Measurements from ENCODE around the gene SLC25A21. TPM values are rescaled to one million over a fixed set of nuclear protein-coding genes. Genes with fewer than 3 reads are reported as not detected.
"Not testable (repeated sequence)": the region's sequence is repeated elsewhere in the genome, so short reads cannot be mapped to it uniquely, and the experiment has no call there.

Gene SLC25A21
- total RNA-seq, 2 experiments from 2014 or later, result not detected

- Mint-ChIP-seq H3K4me3 (no peak overlapping the region), H3K9me3 (peaks cover 13% of the 10 kb centered on the region), H3K27me3 (no peaks in the 10 kb centered on the region), H3K4me1 (no peaks in the 10 kb centered on the region), H3K36me3 (ENCODE audit: low read depth) (no peaks in the 10 kb centered on the region), H3K27ac (no peak overlapping the region)
- CTCF ChIA-PET, result no interaction called here
- no peak for DNase-seq
- POLR2A ChIA-PET, result no interaction called here
These were observed 88.8 kb downstream of the SLC25A21 start for GRCh38 chr14:37083599-37083998.

DNA sequence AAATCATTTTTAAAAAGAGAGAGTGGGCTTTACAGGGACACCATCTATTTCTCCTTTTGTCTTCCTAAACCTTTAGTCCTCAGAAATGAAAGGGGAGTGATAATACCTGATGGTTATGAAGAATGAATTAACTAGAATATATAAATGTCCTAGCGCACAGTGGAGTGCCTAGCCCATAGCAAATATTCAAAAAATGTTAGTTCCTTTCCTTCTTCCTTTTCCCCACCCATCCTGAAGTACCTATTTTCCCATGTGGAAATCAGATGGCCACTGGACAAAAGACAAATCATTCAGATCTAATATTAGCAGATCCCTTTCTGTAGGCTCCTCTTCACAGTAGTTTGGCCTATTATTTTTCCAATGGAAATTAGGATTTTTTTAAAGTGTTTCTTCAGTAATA, 90.0 kb downstream of the SLC25A21 start:
- H3K27me3 Mint-ChIP-seq, result no peaks in the 10 kb centered on the region
- H3K27ac Mint-ChIP-seq, result no peak overlapping the region
- H3K4me1 Mint-ChIP-seq, result no peaks in the 10 kb centered on the region
- no peak for DNase-seq
- no peaks in the 10 kb centered on the region for H3K36me3 Mint-ChIP-seq (ENCODE audit: low read depth)
- CTCF ChIA-PET, result no interaction called here
- H3K4me3 Mint-ChIP-seq, result no peak overlapping the region
- POLR2A ChIA-PET, result no interaction called here
- H3K9me3 Mint-ChIP-seq, result peaks cover 13% of the 10 kb centered on the region

DNA sequence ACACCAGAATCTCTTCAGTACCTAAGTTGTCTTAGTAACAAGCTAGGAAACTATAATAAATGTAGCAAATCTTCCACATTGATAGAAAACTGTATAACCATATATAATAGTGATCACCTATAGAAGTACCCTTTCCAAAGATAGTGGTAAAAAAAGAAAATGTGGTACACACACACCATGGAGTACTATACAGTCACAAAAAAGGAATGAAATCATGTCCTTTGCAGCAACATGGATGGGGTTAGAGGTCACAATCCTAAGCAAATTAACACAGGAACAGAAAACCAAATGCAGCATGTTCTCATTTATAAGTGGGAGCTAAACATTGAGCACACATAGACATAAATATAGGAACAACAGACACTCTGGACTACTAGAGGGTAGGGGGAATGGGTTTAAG, 90.5 kb downstream of the SLC25A21 start:
- H3K36me3 Mint-ChIP-seq (ENCODE audit: low read depth), result no peaks in the 10 kb centered on the region
- CTCF ChIA-PET, result no interaction called here
- POLR2A ChIA-PET, result no interaction called here
- no peaks in the 10 kb centered on the region for H3K4me1 Mint-ChIP-seq
- H3K9me3 Mint-ChIP-seq, result peaks cover 13% of the 10 kb centered on the region
- no peak for DNase-seq
- H3K27ac Mint-ChIP-seq, result no peak overlapping the region
- no peaks in the 10 kb centered on the region for H3K27me3 Mint-ChIP-seq
- H3K4me3 Mint-ChIP-seq, result no peak overlapping the region

GRCh38 chr14:37081218-37081617, 91.2 kb downstream of the SLC25A21 start:
- no peak for DNase-seq
- no peaks in the 10 kb centered on the region for H3K27me3 Mint-ChIP-seq
- H3K36me3 Mint-ChIP-seq (ENCODE audit: low read depth), result no peaks in the 10 kb centered on the region
- no peaks in the 10 kb centered on the region for H3K4me1 Mint-ChIP-seq
- POLR2A ChIA-PET, result no interaction called here
- no peak overlapping the region for H3K27ac Mint-ChIP-seq
- CTCF ChIA-PET, result no interaction called here
- no peak overlapping the region for H3K4me3 Mint-ChIP-seq
- peaks cover 10% of the 10 kb centered on the region for H3K9me3 Mint-ChIP-seq

DNA sequence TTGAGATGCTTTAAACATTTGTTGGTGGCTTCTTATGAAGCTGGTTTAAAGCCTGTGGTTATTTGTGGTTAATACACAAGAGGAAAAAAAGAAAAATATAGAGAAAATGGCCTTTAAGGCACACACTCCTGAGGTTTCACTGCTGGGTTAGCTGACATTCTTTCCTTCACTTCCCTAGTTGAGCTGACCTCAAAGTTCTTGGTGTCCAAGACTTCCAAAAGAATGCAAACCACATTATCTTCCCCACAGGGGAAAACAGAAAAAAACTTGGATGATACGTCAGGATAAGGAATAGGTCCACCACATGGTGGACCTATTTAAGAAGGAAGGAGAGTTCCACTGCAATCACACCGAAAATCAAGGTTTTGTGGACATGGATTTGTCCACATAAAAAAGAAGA, 94.3 kb downstream of the SLC25A21 start:
- Mint-ChIP-seq H3K9me3 (peaks cover 4% of the 10 kb centered on the region), H3K27ac (no peak overlapping the region), H3K4me3 (no peak overlapping the region), H3K36me3 (ENCODE audit: low read depth) (no peaks in the 10 kb centered on the region), H3K4me1 (no peaks in the 10 kb centered on the region), H3K27me3 (no peaks in the 10 kb centered on the region)
- CTCF ChIA-PET, result no interaction called here
- no peak for DNase-seq
- POLR2A ChIA-PET, result no interaction called here

DNA sequence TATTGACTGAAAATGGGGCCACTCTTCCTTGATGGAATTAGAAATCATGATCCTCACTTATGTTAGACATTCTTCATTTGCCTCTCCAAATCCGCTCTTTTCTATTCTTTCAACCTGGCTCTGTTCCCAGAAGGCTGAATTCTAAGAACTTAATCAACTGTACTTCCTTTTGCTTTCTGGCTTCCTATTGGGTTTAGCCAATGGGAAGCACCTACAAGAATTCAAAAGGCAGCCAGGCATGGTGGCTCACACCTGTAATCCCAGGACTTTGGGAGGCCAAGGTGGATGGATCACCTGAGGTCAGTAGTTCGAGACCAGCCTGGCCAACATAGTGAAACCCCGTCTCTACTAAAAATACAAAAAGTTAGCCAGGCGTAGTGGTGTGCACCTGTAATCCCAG, 98.1 kb downstream of the SLC25A21 start:
- H3K9me3 Mint-ChIP-seq; H3K27ac Mint-ChIP-seq; H3K27me3 Mint-ChIP-seq; POLR2A ChIA-PET; H3K36me3 Mint-ChIP-seq (ENCODE audit: low read depth); DNase-seq; CTCF ChIA-PET; H3K4me1 Mint-ChIP-seq; H3K4me3 Mint-ChIP-seq: not testable (repeated sequence)

DNA sequence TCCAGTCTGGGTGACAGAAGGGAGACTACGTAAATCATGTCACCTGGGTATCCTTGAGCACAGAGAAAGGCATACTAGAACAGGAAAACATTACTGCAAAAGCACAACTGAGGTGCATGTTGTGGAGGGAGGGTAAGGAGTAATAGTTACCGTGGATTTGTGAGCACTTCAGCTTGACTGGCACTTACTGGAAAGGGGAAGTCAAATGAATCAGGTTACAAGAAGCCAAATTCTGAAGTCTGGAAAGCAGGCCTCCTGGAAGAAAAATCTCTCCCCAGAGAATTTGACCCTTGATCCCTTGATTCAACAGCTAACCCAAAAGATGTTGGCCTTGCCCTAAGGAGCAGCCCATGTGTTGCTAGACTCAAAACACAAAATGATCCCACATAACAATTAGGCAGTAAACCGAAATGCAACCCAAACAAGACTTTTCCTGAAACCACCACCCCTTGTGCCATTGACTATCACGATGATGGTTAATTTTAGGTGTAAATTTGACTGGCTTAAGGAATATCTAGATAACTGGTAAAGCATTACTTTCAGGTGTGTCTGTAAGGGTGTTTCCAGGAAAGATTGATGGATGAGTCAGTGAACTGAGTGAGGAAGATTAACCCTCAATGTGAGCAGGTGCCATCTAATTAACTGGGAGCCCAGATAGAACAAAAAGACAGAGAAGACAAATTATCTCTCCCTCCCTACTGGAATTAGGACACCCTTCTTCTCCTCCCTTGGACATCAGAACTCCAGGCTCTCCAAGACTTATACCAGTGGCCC, 108.8 kb downstream of the SLC25A21 start:
- DNase-seq, result no peak
- Mint-ChIP-seq H3K27me3 (no peaks in the 10 kb centered on the region), H3K36me3 (ENCODE audit: low read depth) (no peaks in the 10 kb centered on the region), H3K4me3 (no peak overlapping the region), H3K9me3 (no peaks in the 10 kb centered on the region), H3K4me1 (no peaks in the 10 kb centered on the region), H3K27ac (no peak overlapping the region)
- ChIA-PET CTCF (no interaction called here), POLR2A (no interaction called here)

DNA sequence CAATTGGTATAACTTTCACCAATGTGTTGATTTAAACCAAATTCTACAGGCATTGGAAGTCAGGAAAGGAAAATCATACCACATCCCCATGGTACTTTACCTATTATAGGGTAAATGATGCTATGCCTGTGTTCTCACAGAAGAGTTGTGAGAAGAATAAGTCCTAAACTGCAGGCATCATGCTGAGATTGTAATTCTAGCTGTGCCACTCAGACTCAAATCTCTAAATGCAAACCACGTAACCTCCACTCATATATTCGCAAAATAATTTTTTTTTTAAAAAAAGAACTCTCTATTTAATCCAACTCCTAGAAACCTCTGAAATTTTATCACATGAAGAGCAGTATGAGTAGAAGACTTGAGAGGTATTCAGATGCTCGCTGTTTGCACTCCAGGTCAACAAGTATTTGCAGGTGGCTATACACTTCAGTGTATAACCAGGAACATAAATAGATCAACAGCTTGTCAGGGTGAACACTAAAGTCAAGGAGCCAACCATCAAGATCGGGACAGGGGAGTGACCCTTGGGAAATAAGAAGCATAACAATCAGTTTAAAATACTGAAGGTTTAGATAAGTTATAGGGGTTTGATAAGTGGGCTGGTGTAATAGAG, 110.1 kb downstream of the SLC25A21 start:
- H3K36me3 Mint-ChIP-seq (ENCODE audit: low read depth), result no peaks in the 10 kb centered on the region
- no peaks in the 10 kb centered on the region for H3K4me1 Mint-ChIP-seq
- H3K27ac Mint-ChIP-seq, result no peak overlapping the region
- DNase-seq, result no peak
- no peak overlapping the region for H3K4me3 Mint-ChIP-seq
- POLR2A ChIA-PET, result no interaction called here
- H3K9me3 Mint-ChIP-seq, result no peaks in the 10 kb centered on the region
- no peaks in the 10 kb centered on the region for H3K27me3 Mint-ChIP-seq
- CTCF ChIA-PET, result no interaction called here

DNA sequence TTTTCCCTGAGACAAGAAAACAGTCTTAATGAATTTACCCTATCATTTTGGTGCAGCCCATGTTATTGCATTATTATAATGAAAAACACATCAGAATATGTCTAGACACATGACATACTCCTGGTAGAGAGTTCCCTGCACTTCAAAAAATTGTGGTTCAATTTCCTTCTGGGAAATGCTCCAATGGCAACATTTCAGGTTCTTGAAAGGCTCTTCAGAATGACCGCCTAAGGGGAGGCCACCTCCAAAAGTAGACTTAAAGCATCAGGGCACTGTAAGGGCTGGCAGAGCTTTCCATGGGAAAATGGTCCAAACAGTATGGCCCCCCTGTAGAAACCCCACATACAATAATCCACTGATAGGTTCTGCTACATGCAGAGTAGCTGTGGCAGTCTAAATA, 110.7 kb downstream of the SLC25A21 start:
- H3K9me3 Mint-ChIP-seq, result peaks cover 1% of the 10 kb centered on the region
- H3K4me1 Mint-ChIP-seq, result no peaks in the 10 kb centered on the region
- H3K4me3 Mint-ChIP-seq, result no peak overlapping the region
- H3K36me3 Mint-ChIP-seq (ENCODE audit: low read depth), result no peaks in the 10 kb centered on the region
- H3K27me3 Mint-ChIP-seq, result no peaks in the 10 kb centered on the region
- no peak for DNase-seq
- CTCF ChIA-PET, result no interaction called here
- POLR2A ChIA-PET, result no interaction called here
- no peak overlapping the region for H3K27ac Mint-ChIP-seq

DNA sequence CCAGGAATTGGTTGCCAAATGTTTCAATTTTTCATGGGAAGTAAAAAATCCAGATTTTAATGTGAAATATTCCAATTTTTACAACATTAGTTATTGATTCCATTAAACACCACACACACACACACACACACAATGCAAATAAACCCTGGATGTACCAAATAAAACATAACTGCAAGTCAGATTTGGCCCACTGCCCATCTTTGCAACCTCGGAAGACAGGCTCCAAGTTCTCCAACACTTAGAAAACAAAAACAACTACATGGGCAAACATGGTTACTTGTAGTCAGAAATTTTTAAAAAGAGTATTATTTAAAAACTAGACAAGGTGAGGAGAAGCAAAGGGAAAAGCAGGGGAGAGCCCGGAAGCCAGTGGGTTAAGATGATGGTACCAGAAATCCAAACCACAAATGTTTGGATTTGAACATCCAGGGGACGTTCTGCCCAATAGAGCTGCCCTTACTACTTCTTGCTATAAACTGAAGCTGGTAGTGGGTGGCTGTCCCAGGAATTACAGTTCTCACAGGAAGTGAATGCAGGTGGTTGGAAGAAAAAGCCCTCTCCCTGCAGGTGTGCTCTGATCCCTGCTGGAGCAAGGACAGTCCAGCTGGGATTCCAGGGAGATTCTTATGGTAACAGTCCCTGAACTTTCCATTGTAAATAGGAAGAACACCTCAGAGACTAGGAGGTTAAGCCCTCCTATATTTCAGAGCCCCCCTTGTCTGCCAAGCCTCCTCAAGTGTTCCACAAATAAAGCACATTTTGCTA, 111.7 kb downstream of the SLC25A21 start:
- Mint-ChIP-seq H3K4me3 (no peak overlapping the region), H3K27ac (no peak overlapping the region), H3K27me3 (no peaks in the 10 kb centered on the region), H3K4me1 (no peaks in the 10 kb centered on the region), H3K9me3 (peaks cover 7% of the 10 kb centered on the region), H3K36me3 (ENCODE audit: low read depth) (no peaks in the 10 kb centered on the region)
- POLR2A ChIA-PET, result no interaction called here
- CTCF ChIA-PET, result no interaction called here
- no peak for DNase-seq

DNA sequence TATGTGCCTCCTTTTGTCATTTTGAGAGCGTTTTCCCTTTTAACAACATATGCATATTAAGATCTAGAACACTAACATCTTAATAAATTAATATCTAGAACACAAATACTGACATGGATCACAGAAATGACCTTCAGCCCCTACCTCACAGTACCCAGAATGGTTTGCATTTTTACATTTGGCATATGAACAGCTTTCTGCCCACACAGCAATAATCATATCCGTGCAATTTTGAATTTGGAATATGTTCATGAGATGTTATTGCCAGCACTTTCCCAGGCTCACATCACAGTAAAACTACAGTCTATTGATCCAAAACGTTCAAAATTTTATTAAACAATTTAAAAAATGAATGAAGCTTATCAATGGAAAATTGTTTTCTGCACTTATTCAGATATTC, 114.6 kb downstream of the SLC25A21 start:
- Mint-ChIP-seq H3K27me3 (no peaks in the 10 kb centered on the region), H3K4me1 (no peaks in the 10 kb centered on the region), H3K27ac (no peak overlapping the region), H3K4me3 (no peak overlapping the region), H3K36me3 (ENCODE audit: low read depth) (no peaks in the 10 kb centered on the region), H3K9me3 (peaks cover 10% of the 10 kb centered on the region)
- no peak for DNase-seq
- ChIA-PET CTCF (no interaction called here), POLR2A (no interaction called here)

GRCh38 chr14:37056473-37056872, 115.9 kb downstream of the SLC25A21 start:
- Mint-ChIP-seq H3K4me1 (no peaks in the 10 kb centered on the region), H3K36me3 (ENCODE audit: low read depth) (no peaks in the 10 kb centered on the region), H3K4me3 (no peak overlapping the region), H3K27ac (no peak overlapping the region), H3K9me3 (peaks cover 10% of the 10 kb centered on the region), H3K27me3 (no peaks in the 10 kb centered on the region)
- ChIA-PET POLR2A (no interaction called here), CTCF (no interaction called here)
- no peak for DNase-seq

- CTCF ChIA-PET, result no interaction called here
- Mint-ChIP-seq H3K36me3 (ENCODE audit: low read depth) (no peaks in the 10 kb centered on the region), H3K27me3 (no peaks in the 10 kb centered on the region), H3K4me3 (no peak overlapping the region), H3K27ac (no peak overlapping the region), H3K9me3 (peaks cover 10% of the 10 kb centered on the region), H3K4me1 (no peaks in the 10 kb centered on the region)
- no peak for DNase-seq
- POLR2A ChIA-PET, result no interaction called here
These were observed 117.5 kb downstream of the SLC25A21 start for GRCh38 chr14:37054869-37055268.

DNA sequence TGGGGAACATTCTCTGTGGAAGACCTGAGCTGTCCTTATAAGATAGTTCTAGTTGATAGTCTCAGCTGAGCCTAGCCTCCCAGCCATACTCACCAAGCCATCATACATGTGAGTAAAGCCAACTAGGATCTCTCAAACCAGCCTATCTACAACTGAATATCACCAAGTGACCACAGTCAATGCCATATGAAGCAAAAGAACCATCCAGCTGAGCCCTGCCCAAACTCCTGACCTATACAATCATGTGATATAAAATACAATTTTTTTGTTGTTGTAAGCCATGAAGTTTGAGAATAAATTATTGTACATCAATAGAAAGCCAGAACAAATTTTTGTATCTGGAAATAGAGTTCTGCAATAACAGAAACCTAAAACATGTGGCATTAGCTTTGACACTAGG, 118.3 kb downstream of the SLC25A21 start:
- H3K36me3 Mint-ChIP-seq (ENCODE audit: low read depth), result no peaks in the 10 kb centered on the region
- CTCF ChIA-PET, result no interaction called here
- POLR2A ChIA-PET, result no interaction called here
- peaks cover 10% of the 10 kb centered on the region for H3K9me3 Mint-ChIP-seq
- H3K4me1 Mint-ChIP-seq, result no peaks in the 10 kb centered on the region
- no peaks in the 10 kb centered on the region for H3K27me3 Mint-ChIP-seq
- DNase-seq, result no peak
- no peak overlapping the region for H3K27ac Mint-ChIP-seq
- no peak overlapping the region for H3K4me3 Mint-ChIP-seq

Data from activated CD4-positive, alpha-beta memory T cell treated with anti-CD3 and anti-CD28 coated beads, Interleukin-2, amount 10 ng/mL, durations not matched to agents 7 days and 5 days (primary cell).